GM23338 (cell line): ENCODE results near the gene TIPIN.
"Not testable (repeated sequence)": the region's sequence is repeated elsewhere in the genome, so short reads cannot be mapped to it uniquely, and the experiment has no call there.

Experiments
- CREB1 ChIP-seq: fragments of 250-450 bp; sonication (Bioruptor Pico); IDR thresholded peaks from 2 replicates; pipeline ENCODE4 v1.5.0; 2020; ENCODE audit warnings: low read depth, mild to moderate bottlenecking, moderate library complexity
- EZH2 ChIP-seq: fragments of 200-600 bp; sonication (generic); IDR thresholded peaks from one replicate; pipeline ENCODE4 v1.8.0; 2017; ENCODE audit warnings: antibody characterized with exemption, mild to moderate bottlenecking, low read depth; ENCODE audit not compliant: unreplicated experiment
- EZH2phosphoT487 ChIP-seq: fragments of 200-600 bp; sonication (generic); IDR thresholded peaks from one replicate; pipeline ENCODE4 v1.8.1; 2018; ENCODE audit warnings: antibody characterized with exemption; ENCODE audit not compliant: unreplicated experiment
- JUNB ChIP-seq: IDR thresholded peaks from one replicate; pipeline ENCODE4 v1.6.1; 2016; ENCODE audit warnings: antibody characterized with exemption; ENCODE audit not compliant: unreplicated experiment
- POLR2AphosphoS5 ChIP-seq: IDR thresholded peaks from 2 replicates; pipeline ENCODE4 v1.6.1; 2016; ENCODE audit warnings: antibody characterized with exemption, low read depth
- STAT1 ChIP-seq: IDR thresholded peaks from one replicate; pipeline ENCODE4 v1.6.1; 2016; ENCODE audit warnings: antibody characterized with exemption; ENCODE audit not compliant: unreplicated experiment
- TF ChIP-seq, protein P1 (sequence below), 2 experiments: fragments of 200-600 bp in 1 of 2; sonication (generic) in 1 of 2; conservative IDR thresholded peaks; 2 replicates each; pipeline versions ENCODE4 v1.5.1 to v1.6.1; 2016 to 2017; ENCODE audit warnings: antibody characterized with exemption in 2 of 2, low read depth in 2 of 2, mild to moderate bottlenecking in 2 of 2, moderate library complexity in 1 of 2
- TF ChIP-seq, protein P2 (sequence below): IDR thresholded peaks from one replicate; pipeline ENCODE4 v1.6.1; 2018; ENCODE audit warnings: antibody characterized with exemption; ENCODE audit not compliant: unreplicated experiment
- TF ChIP-seq, protein P3 (sequence below): IDR thresholded peaks from 2 replicates; pipeline ENCODE4 v1.6.1; 2016; ENCODE audit warnings: antibody characterized with exemption

DNA sequence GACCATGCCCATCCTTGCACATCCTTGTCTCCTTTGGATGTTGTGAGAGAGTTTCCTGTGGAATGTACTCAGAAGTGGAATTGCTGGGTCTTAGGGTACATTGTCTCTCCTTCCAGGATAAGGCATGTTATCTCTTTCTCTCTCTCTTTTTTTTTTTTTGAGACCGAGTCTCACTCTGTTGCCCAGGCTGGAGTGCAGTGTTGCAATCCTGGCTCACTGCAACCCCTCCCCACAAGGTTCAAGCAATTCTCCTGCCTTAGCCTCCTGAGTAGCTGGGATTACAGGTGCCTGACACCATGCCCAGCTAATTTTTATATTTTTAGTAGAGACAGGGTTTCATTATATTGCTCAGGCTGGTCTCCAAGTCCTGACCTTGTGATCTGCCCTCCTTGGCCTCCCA is 36.6 kb upstream of the TIPIN start:
- TF ChIP-seq, protein P1, sequence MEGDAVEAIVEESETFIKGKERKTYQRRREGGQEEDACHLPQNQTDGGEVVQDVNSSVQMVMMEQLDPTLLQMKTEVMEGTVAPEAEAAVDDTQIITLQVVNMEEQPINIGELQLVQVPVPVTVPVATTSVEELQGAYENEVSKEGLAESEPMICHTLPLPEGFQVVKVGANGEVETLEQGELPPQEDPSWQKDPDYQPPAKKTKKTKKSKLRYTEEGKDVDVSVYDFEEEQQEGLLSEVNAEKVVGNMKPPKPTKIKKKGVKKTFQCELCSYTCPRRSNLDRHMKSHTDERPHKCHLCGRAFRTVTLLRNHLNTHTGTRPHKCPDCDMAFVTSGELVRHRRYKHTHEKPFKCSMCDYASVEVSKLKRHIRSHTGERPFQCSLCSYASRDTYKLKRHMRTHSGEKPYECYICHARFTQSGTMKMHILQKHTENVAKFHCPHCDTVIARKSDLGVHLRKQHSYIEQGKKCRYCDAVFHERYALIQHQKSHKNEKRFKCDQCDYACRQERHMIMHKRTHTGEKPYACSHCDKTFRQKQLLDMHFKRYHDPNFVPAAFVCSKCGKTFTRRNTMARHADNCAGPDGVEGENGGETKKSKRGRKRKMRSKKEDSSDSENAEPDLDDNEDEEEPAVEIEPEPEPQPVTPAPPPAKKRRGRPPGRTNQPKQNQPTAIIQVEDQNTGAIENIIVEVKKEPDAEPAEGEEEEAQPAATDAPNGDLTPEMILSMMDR (conservative IDR thresholded peaks at IDR 0.05; ENCODE audit: low read depth in 2 of 2) = not testable (repeated sequence)
- not testable (repeated sequence) for TF ChIP-seq STAT1, POLR2AphosphoS5, JUNB, CREB1, EZH2phosphoT487, EZH2
- TF ChIP-seq, protein P2, sequence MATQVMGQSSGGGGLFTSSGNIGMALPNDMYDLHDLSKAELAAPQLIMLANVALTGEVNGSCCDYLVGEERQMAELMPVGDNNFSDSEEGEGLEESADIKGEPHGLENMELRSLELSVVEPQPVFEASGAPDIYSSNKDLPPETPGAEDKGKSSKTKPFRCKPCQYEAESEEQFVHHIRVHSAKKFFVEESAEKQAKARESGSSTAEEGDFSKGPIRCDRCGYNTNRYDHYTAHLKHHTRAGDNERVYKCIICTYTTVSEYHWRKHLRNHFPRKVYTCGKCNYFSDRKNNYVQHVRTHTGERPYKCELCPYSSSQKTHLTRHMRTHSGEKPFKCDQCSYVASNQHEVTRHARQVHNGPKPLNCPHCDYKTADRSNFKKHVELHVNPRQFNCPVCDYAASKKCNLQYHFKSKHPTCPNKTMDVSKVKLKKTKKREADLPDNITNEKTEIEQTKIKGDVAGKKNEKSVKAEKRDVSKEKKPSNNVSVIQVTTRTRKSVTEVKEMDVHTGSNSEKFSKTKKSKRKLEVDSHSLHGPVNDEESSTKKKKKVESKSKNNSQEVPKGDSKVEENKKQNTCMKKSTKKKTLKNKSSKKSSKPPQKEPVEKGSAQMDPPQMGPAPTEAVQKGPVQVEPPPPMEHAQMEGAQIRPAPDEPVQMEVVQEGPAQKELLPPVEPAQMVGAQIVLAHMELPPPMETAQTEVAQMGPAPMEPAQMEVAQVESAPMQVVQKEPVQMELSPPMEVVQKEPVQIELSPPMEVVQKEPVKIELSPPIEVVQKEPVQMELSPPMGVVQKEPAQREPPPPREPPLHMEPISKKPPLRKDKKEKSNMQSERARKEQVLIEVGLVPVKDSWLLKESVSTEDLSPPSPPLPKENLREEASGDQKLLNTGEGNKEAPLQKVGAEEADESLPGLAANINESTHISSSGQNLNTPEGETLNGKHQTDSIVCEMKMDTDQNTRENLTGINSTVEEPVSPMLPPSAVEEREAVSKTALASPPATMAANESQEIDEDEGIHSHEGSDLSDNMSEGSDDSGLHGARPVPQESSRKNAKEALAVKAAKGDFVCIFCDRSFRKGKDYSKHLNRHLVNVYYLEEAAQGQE = not testable (repeated sequence)
- TF ChIP-seq, protein P3, sequence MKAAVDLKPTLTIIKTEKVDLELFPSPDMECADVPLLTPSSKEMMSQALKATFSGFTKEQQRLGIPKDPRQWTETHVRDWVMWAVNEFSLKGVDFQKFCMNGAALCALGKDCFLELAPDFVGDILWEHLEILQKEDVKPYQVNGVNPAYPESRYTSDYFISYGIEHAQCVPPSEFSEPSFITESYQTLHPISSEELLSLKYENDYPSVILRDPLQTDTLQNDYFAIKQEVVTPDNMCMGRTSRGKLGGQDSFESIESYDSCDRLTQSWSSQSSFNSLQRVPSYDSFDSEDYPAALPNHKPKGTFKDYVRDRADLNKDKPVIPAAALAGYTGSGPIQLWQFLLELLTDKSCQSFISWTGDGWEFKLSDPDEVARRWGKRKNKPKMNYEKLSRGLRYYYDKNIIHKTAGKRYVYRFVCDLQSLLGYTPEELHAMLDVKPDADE = not testable (repeated sequence)
